ENCODE results near the gene SLC25A2. TPM values are rescaled to one million over a fixed set of nuclear protein-coding genes. Genes with fewer than 3 reads are reported as not detected.

SLC25A2 gene
- total RNA-seq, 1 donor from 2014 or later, result not detected

GRCh38 chr5:141269195-141269594 lies 34.7 kb downstream of the SLC25A2 start:
- no peaks in the 10 kb centered on the region for H3K27me3 ChIP-seq (ENCODE audit: control insufficient read depth, insufficient read depth, low read length)
- H3K36me3 ChIP-seq (ENCODE audit: control insufficient read depth, insufficient read depth, low read length), result no peaks in the 10 kb centered on the region
- H3K4me3 ChIP-seq (ENCODE audit: low read depth, low read length), result no peak overlapping the region
- TF ChIP-seq, protein P1, sequence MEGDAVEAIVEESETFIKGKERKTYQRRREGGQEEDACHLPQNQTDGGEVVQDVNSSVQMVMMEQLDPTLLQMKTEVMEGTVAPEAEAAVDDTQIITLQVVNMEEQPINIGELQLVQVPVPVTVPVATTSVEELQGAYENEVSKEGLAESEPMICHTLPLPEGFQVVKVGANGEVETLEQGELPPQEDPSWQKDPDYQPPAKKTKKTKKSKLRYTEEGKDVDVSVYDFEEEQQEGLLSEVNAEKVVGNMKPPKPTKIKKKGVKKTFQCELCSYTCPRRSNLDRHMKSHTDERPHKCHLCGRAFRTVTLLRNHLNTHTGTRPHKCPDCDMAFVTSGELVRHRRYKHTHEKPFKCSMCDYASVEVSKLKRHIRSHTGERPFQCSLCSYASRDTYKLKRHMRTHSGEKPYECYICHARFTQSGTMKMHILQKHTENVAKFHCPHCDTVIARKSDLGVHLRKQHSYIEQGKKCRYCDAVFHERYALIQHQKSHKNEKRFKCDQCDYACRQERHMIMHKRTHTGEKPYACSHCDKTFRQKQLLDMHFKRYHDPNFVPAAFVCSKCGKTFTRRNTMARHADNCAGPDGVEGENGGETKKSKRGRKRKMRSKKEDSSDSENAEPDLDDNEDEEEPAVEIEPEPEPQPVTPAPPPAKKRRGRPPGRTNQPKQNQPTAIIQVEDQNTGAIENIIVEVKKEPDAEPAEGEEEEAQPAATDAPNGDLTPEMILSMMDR (IDR thresholded peaks at IDR 0.05; ENCODE audit: insufficient read depth, low read length, poor library complexity, severe bottlenecking), result no peak
- DNase-seq (ENCODE audit: low read depth), result no peak

DNA sequence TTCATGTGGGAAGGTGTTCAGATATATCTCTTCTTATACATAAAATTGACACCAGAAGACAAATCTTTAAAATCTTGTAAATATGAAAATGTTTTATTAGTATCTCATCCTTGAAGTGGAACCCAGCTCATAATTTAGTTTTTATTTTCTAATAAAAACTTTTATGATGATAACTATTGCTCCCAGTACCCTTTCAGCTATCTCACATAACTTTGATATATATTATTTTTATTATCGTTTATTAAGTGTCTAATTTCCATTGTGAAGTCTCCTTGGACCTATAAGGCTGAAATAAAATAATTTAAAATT lies 42.7 kb downstream of the SLC25A2 start:
- H3K4me3 ChIP-seq (ENCODE audit: low read depth, low read length), result no peak overlapping the region
- no peaks in the 10 kb centered on the region for H3K36me3 ChIP-seq (ENCODE audit: control insufficient read depth, insufficient read depth, low read length)
- H3K27me3 ChIP-seq (ENCODE audit: control insufficient read depth, insufficient read depth, low read length), result no peaks in the 10 kb centered on the region
- TF ChIP-seq, protein P1 (IDR thresholded peaks at IDR 0.05; ENCODE audit: insufficient read depth, low read length, poor library complexity, severe bottlenecking), result no peak
- DNase-seq (ENCODE audit: low read depth), result no peak

DNA sequence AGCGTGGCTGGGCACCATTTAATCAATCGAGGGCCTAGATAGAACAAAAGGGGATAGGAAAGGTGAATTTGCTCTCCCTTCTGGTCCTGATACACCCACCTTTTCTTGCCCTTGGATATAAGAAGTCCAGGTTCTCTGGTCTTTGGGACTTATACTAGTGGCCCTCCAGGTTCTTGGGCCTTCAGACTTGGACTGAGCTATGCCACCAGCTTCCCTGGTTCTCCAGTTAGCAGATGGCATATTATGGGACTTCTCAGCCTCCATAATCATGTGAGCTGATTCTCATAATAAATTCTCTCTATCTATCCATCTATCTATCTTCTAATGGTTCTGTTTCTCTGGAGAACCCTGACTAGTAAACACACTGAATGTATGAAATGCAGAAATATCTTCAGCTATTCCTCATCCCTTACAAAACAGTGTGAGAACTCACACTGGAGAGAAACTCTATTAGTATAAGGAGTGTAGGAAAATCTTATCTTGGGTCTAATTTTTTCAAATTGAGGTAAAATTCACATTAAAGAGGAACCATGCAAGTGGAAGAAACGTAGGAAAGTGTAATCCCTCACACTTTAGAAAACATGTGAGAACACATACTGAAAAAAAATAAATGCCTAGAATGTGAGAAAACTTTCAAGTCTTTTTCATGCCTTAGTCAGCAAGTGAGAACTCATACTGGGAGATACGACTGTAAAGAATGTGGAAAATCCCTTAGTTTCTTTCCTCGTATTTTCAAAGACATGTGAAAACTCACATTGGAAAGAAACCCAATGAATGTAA lies 43.2 kb downstream of the SLC25A2 start:
- Histone ChIP-seq H3K4me3 (ENCODE audit: low read depth, low read length) (no peak overlapping the region), H3K36me3 (ENCODE audit: control insufficient read depth, insufficient read depth, low read length) (no peaks in the 10 kb centered on the region), H3K27me3 (ENCODE audit: control insufficient read depth, insufficient read depth, low read length) (no peaks in the 10 kb centered on the region)
- TF ChIP-seq, protein P1 (IDR thresholded peaks at IDR 0.05; ENCODE audit: insufficient read depth, low read length, poor library complexity, severe bottlenecking), result no peak
- DNase-seq (ENCODE audit: low read depth), result no peak

GRCh38 chr5:141258948-141259347 lies 44.9 kb downstream of the SLC25A2 start:
- DNase-seq (ENCODE audit: low read depth), result no peak
- Histone ChIP-seq H3K4me3 (ENCODE audit: low read depth, low read length) (no peak overlapping the region), H3K36me3 (ENCODE audit: control insufficient read depth, insufficient read depth, low read length) (no peaks in the 10 kb centered on the region), H3K27me3 (ENCODE audit: control insufficient read depth, insufficient read depth, low read length) (no peaks in the 10 kb centered on the region)
- TF ChIP-seq, protein P1 (IDR thresholded peaks at IDR 0.05; ENCODE audit: insufficient read depth, low read length, poor library complexity, severe bottlenecking), result no peak

DNA sequence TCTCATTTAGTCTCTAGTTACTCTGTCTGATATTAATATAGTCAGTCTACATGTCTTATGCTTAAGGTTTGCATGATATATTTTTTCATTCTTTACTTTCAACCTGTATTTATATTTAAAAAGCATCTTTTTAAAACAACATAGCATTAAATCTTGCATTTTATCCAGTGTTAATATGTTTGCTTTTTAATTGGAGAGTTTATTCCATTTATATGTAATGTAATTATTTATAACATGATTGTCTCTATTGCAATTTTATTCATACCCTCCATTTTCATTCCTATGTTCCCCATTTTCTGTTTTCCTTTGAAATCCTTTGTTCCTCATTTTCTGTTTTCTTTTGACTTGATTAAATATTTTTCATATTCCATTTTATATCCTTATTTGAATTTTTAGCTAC lies 45.4 kb downstream of the SLC25A2 start:
- DNase-seq (ENCODE audit: low read depth), result no peak
- no peaks in the 10 kb centered on the region for H3K27me3 ChIP-seq (ENCODE audit: control insufficient read depth, insufficient read depth, low read length)
- no peak overlapping the region for H3K4me3 ChIP-seq (ENCODE audit: low read depth, low read length)
- TF ChIP-seq, protein P1 (IDR thresholded peaks at IDR 0.05; ENCODE audit: insufficient read depth, low read length, poor library complexity, severe bottlenecking), result no peak
- no peaks in the 10 kb centered on the region for H3K36me3 ChIP-seq (ENCODE audit: control insufficient read depth, insufficient read depth, low read length)

Other genes with a start within 250 kb of the SLC25A2 start
- 5.7 and 5.8 TPM in 2 replicates for gene PCDHB2, start 209.4 kb downstream of the SLC25A2 start, total RNA-seq
- gene PCDHB3, start 203.6 kb downstream of the SLC25A2 start, total RNA-seq, result 1.9 and 2.7 TPM in 2 replicates
- gene PCDHB4, start 182.2 kb downstream of the SLC25A2 start, total RNA-seq, result 0.42 and 0.48 TPM in 2 replicates
- 3.1 and 6.7 TPM in 2 replicates for gene PCDHB5, start 168.8 kb downstream of the SLC25A2 start, total RNA-seq
- gene PCDHB6, start 154.0 kb downstream of the SLC25A2 start, total RNA-seq, result 0.67 and 0.68 TPM in 2 replicates
- 0.96 and 1.5 TPM in 2 replicates for gene PCDHB7, start 131.4 kb downstream of the SLC25A2 start, total RNA-seq
- 0.34 and 0.84 TPM in 2 replicates for gene PCDHB8, start 126.3 kb downstream of the SLC25A2 start, total RNA-seq
- gene PCDHB16, start 121.7 kb downstream of the SLC25A2 start, total RNA-seq, result 0.92 and 1.4 TPM in 2 replicates
- gene PCDHB9, start 116.9 kb downstream of the SLC25A2 start, total RNA-seq, result 0.71 and 0.82 TPM in 2 replicates
- 1.6 and 3.4 TPM in 2 replicates for gene PCDHB10, start 111.7 kb downstream of the SLC25A2 start, total RNA-seq
- gene PCDHB11, start 104.4 kb downstream of the SLC25A2 start, total RNA-seq, result 1.8 and 3.1 TPM in 2 replicates
- 1.2 and 1.6 TPM in 2 replicates for gene PCDHB12, start 95.3 kb downstream of the SLC25A2 start, total RNA-seq
- gene PCDHB13, start 90.1 kb downstream of the SLC25A2 start, total RNA-seq, result 1.9 and 3.1 TPM in 2 replicates
- 1.5 and 2.9 TPM in 2 replicates for gene PCDHB14, start 80.7 kb downstream of the SLC25A2 start, total RNA-seq
- gene PCDHB15, start 58.7 kb downstream of the SLC25A2 start, total RNA-seq, result 2.3 and 3.0 TPM in 2 replicates
- gene TAF7, start 16.7 kb upstream of the SLC25A2 start, total RNA-seq, result 72.6 and 78.0 TPM in 2 replicates
- 0.67 and 0.68 TPM in 2 replicates for gene PCDHGA1, start 26.5 kb upstream of the SLC25A2 start, total RNA-seq
- gene PCDHGA2, start 34.7 kb upstream of the SLC25A2 start, total RNA-seq, result 2.8 and 2.9 TPM in 2 replicates
- gene PCDHGA3, start 39.8 kb upstream of the SLC25A2 start, total RNA-seq, result 2.4 and 2.6 TPM in 2 replicates
- 1.6 and 1.7 TPM in 2 replicates for gene PCDHGB1, start 46.0 kb upstream of the SLC25A2 start, total RNA-seq
- gene PCDHGA4, start 51.0 kb upstream of the SLC25A2 start, total RNA-seq, result 3.5 and 3.6 TPM in 2 replicates
- gene PCDHGB2, start 55.9 kb upstream of the SLC25A2 start, total RNA-seq, result 1.2 and 1.9 TPM in 2 replicates
- gene PCDHGA5, start 60.1 kb upstream of the SLC25A2 start, total RNA-seq, result 0.58 and 1.5 TPM in 2 replicates
- 1.3 and 3.6 TPM in 2 replicates for gene PCDHGB3, start 66.2 kb upstream of the SLC25A2 start, total RNA-seq
- 1.7 and 3.1 TPM in 2 replicates for gene PCDHGA6, start 69.8 kb upstream of the SLC25A2 start, total RNA-seq
- 2.2 and 3.1 TPM in 2 replicates for gene PCDHGA7, start 78.7 kb upstream of the SLC25A2 start, total RNA-seq
- gene PCDHGB4, start 83.6 kb upstream of the SLC25A2 start, total RNA-seq, result 6.4 and 9.2 TPM in 2 replicates
- 0.96 and 1.0 TPM in 2 replicates for gene PCDHGA8, start 88.6 kb upstream of the SLC25A2 start, total RNA-seq
- gene PCDHGB5, start 93.9 kb upstream of the SLC25A2 start, total RNA-seq, result 18.6 and 19.3 TPM in 2 replicates
- 3.6 and 5.2 TPM in 2 replicates for gene PCDHGA9, start 98.7 kb upstream of the SLC25A2 start, total RNA-seq
- gene PCDHGB6, start 104.0 kb upstream of the SLC25A2 start, total RNA-seq, result 3.4 and 3.6 TPM in 2 replicates
- 5.5 and 6.0 TPM in 2 replicates for gene PCDHGA10, start 108.9 kb upstream of the SLC25A2 start, total RNA-seq
- 14.0 and 14.1 TPM in 2 replicates for gene PCDHGB7, start 113.6 kb upstream of the SLC25A2 start, total RNA-seq
- gene PCDHGA11, start 117.0 kb upstream of the SLC25A2 start, total RNA-seq, result 6.7 and 7.4 TPM in 2 replicates
- 2.1 and 3.6 TPM in 2 replicates for gene PCDHGA12, start 126.5 kb upstream of the SLC25A2 start, total RNA-seq
- 41.9 and 47.3 TPM in 2 replicates for gene PCDHGC3, start 171.9 kb upstream of the SLC25A2 start, total RNA-seq
- 0.62 and 1.1 TPM in 2 replicates for gene PCDHGC4, start 181.0 kb upstream of the SLC25A2 start, total RNA-seq
- 0.54 and 0.89 TPM in 2 replicates for gene PCDHGC5, start 185.0 kb upstream of the SLC25A2 start, total RNA-seq

Measured in kidney epithelial cell (primary cell).